GM12865 (cell line): ENCODE data around the gene SEPTIN1.

Experiments used
- DNase-seq: peaks from one replicate; pipeline ENCODE4 v3.0.0; 2010; ENCODE audit warnings: low read depth
- H3K4me3 ChIP-seq: 2 replicates; pipeline ENCODE4 v1.5.1; 2011; ENCODE audit warnings: mild to moderate bottlenecking, low read depth, low read length, control low read depth
- TF ChIP-seq, protein P1 (sequence below): IDR thresholded peaks from 2 replicates; pipeline ENCODE4 v1.5.1; 2011; ENCODE audit warnings: low read length, control low read depth, low read depth, inconsistent platforms; ENCODE audit not compliant: insufficient read depth; ENCODE audit errors: missing control alignments

Gene SEPTIN1, protein sequence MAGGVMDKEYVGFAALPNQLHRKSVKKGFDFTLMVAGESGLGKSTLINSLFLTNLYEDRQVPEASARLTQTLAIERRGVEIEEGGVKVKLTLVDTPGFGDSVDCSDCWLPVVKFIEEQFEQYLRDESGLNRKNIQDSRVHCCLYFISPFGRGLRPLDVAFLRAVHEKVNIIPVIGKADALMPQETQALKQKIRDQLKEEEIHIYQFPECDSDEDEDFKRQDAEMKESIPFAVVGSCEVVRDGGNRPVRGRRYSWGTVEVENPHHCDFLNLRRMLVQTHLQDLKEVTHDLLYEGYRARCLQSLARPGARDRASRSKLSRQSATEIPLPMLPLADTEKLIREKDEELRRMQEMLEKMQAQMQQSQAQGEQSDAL

DNA sequence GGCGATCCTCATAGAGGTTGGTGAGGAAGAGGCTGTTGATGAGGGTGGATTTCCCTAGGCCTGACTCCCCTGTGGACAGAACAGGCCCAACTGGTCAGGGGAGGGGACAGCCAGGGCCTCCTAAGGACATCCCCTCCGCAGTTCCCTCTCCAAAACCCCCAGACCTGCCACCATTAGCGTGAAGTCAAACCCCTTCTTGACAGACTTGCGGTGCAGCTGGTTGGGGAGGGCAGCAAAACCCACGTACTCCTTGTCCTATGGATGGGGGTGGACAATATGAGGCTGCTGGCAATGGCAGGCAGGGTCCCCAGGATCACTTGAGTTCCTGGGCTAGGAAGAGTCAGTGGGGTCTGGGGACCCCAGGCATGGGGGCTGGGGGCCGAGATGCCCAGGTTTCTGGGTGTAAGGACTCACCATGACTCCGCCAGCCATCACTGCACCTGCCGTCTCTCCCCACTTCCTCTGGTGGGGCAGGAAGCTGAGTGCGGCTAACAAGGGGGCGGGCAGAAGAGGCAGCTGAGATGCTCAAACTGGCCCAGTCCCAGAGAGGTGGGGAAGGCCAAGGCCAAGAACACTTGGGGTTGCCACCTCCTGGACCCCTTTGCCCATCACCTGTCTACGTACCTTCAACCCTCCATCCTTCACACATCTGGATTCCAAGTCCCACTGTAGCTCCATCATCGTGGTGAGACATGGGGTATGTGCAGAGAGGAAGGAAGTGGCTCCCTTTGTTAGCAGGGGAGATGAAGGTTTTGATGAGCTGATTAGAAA, at the start of gene SEPTIN1:
Gene SEPTIN1, minus strand, starts transcription at position 451 of the 771 bp plus-strand sequence. Its CDS starts 19 bp downstream, at position 432.
- TF ChIP-seq, protein P1, sequence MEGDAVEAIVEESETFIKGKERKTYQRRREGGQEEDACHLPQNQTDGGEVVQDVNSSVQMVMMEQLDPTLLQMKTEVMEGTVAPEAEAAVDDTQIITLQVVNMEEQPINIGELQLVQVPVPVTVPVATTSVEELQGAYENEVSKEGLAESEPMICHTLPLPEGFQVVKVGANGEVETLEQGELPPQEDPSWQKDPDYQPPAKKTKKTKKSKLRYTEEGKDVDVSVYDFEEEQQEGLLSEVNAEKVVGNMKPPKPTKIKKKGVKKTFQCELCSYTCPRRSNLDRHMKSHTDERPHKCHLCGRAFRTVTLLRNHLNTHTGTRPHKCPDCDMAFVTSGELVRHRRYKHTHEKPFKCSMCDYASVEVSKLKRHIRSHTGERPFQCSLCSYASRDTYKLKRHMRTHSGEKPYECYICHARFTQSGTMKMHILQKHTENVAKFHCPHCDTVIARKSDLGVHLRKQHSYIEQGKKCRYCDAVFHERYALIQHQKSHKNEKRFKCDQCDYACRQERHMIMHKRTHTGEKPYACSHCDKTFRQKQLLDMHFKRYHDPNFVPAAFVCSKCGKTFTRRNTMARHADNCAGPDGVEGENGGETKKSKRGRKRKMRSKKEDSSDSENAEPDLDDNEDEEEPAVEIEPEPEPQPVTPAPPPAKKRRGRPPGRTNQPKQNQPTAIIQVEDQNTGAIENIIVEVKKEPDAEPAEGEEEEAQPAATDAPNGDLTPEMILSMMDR, result no peak
- H3K4me3 ChIP-seq, result peak within 1 kb of the TSS; percentile 94
- peak; percentile 86 for DNase-seq

DNA sequence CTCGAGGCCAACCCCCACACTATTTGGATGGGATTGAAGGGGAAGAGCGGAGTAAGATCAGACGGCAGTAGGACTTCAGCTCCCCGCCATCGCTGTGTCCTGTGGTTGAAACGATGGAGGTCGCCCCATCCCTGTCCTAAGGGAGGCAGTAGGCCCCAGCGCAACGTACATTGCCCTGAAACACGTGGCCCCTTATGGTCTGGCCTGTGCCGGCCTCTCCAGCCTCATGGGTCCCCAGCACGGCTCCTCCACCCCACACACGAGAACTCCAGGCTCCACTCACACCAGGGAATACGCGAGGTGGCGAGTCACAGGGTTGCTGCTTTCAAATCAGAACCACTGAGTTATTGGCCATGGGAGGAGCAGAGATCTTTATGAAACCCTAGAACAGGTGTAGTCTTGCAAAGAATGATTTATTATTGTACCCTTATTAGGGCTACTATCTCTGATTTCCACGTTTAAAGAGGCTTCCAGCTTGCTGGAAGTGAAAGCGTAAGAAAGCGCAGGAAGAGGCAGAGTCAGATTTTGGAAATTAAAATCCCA, 48.1 kb upstream of the SEPTIN1 start:
- no peak for DNase-seq

DNA sequence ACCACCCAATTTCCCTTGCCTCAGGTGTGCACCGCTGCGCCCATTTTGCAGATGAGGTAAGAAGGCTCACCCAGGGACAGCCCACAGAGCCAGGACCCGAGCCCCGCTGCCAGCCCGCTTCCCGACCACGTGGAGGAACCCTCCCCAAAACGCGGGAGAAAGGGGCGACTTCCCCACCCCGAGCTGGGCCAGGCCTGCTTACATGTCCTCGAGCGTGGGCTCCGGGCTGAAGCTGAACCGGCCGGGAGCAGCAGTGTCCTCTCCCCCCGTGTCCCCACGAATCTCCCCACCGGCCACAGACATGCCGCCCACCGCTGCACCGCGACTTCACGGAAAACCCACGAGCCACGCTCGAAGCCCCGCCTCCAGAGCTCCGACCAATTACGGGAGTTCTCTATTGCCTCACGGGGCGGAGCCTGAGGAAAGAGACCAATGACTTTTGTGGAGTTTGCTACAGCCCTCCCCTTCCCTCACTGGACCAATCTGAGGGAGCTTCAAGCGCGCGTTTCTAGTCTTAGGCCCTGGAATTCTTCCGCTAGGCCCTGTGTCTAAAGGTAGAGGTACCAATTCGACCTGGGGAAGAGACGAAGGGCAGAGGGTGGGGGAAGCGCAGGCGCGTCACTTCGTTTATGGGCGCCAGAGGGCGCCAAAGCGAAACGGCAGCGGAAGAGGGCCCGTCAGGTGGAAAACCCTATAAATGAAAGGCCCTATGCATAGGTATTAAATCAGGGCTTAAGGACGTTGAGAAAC, 47.5 kb upstream of the SEPTIN1 start, which contains the start of gene DCTPP1:
Gene DCTPP1, minus strand, starts transcription at position 353 of the 750 bp plus-strand sequence. Its CDS starts 50 bp downstream, at position 303.
- peak; percentile 99 for DNase-seq
- TF ChIP-seq, protein P1, result peak; percentile 85
- H3K4me3 ChIP-seq, result peak within 1 kb of the TSS; percentile 89

More for the DNA sequence above, 48.1 kb upstream of the SEPTIN1 start:
- TF ChIP-seq, protein P1, result no peak
- peak overlapping the region; percentile 22; the same call in 1 of the 2 replicates for H3K4me3 ChIP-seq

DNA sequence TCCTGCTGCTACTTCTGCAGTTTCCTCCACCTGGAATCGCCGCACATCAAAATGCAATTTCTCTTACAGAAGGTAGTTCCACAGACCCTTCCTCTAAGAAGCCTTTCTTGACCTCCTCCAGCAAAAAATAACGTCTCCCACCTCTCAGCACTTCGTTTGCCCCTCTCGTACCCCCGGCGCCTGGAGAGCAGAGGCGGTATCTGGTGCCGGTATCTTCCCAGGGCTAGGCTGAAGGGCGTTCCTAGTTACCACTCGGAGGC, 47.0 kb upstream of the SEPTIN1 start:
- no peak for DNase-seq
- TF ChIP-seq, protein P1, result no peak
- peak overlapping the region; percentile 89 for H3K4me3 ChIP-seq

DNA sequence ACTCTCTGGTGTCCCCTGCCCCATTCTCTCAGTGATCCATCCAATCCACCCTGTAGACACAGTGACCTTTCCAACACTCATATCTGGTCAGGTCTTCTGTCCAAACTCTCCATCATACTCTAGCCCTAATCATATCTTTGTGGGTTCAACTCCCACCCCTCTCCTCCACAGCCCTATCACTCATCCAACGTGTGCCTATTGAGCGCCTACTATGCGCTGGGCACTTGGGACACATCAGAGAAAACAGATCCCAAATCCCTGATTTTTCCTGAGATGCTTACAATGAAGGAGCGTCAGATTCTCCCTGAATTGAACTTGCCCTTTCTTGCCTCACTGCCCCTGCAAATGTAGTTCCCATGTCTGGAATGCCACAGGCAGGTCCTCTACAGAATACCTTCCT, 45.7 kb upstream of the SEPTIN1 start:
- no peak overlapping the region for H3K4me3 ChIP-seq
- TF ChIP-seq, protein P1, result no peak
- DNase-seq, result no peak

DNA sequence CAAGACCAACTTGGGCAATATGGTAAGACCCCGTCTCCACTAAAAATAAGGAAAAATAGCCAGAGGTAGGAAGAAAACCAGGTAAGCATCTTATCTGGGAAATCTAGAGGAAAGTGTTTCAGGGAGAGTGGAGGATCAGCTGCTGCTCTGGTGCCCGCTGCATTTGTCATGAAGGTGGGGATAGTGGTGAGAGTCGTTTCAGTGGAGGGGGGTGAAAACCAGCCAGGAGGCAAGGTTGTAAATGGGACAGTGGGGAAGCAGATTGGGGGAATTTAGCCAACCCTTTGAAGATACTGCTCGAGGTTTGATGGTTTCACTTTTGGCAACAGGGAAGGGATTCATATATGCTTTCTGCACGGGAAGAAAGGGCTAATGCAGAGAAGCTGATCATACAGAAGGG, 38.6 kb upstream of the SEPTIN1 start:
- no peak overlapping the region for H3K4me3 ChIP-seq
- no peak for DNase-seq
- TF ChIP-seq, protein P1, result no peak
